ENCODE results near the gene ARHGAP23.

ARHGAP23 gene

DNA sequence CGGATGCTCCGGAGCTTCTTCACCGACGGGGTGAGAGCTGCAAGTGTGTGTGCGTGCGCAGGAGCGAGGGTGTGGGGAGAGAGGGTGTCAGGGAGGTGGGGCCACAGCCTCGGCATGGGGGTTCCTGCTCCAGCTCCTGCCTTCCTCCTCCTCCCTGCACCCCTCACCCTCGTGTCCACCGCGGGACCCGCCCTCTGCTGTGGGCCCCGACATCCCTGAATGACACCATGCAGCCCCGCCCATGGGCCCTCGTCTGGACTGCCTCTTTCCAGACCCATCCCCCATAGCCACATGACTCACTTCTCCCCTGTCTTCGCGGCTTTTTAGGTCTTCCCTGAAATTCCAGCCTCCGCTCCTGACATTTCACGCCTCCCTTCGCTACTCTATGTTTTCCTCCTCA, 41.6 kb downstream of the ARHGAP23 start:
- TF ChIP-seq FOXP2 (optimal IDR thresholded peaks at IDR 0.05; ENCODE audit: borderline replicate concordance, extremely low read depth, extremely low read length, insufficient read depth), result no peak
- no peak for TF ChIP-seq TAF1 (IDR thresholded peaks at IDR 0.05; ENCODE audit: borderline replicate concordance, insufficient read depth, low read length)
- TF ChIP-seq SIN3A (IDR thresholded peaks at IDR 0.05; ENCODE audit: borderline replicate concordance, insufficient read depth, low read length), result no peak
- TF ChIP-seq, protein P1, sequence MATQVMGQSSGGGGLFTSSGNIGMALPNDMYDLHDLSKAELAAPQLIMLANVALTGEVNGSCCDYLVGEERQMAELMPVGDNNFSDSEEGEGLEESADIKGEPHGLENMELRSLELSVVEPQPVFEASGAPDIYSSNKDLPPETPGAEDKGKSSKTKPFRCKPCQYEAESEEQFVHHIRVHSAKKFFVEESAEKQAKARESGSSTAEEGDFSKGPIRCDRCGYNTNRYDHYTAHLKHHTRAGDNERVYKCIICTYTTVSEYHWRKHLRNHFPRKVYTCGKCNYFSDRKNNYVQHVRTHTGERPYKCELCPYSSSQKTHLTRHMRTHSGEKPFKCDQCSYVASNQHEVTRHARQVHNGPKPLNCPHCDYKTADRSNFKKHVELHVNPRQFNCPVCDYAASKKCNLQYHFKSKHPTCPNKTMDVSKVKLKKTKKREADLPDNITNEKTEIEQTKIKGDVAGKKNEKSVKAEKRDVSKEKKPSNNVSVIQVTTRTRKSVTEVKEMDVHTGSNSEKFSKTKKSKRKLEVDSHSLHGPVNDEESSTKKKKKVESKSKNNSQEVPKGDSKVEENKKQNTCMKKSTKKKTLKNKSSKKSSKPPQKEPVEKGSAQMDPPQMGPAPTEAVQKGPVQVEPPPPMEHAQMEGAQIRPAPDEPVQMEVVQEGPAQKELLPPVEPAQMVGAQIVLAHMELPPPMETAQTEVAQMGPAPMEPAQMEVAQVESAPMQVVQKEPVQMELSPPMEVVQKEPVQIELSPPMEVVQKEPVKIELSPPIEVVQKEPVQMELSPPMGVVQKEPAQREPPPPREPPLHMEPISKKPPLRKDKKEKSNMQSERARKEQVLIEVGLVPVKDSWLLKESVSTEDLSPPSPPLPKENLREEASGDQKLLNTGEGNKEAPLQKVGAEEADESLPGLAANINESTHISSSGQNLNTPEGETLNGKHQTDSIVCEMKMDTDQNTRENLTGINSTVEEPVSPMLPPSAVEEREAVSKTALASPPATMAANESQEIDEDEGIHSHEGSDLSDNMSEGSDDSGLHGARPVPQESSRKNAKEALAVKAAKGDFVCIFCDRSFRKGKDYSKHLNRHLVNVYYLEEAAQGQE (IDR thresholded peaks at IDR 0.05; ENCODE audit: insufficient read depth in 1 of 2, low read depth in 2 of 2, low read length in 2 of 2), result no peak
- TF ChIP-seq POLR2AphosphoS5 (IDR thresholded peaks at IDR 0.05; ENCODE audit: low read depth, low read length), result no peak

- TF ChIP-seq TAF1 (IDR thresholded peaks at IDR 0.05; ENCODE audit: borderline replicate concordance, insufficient read depth, low read length) (no peak), POLR2AphosphoS5 (IDR thresholded peaks at IDR 0.05; ENCODE audit: low read depth, low read length) (no peak), FOXP2 (optimal IDR thresholded peaks at IDR 0.05; ENCODE audit: borderline replicate concordance, extremely low read depth, extremely low read length, insufficient read depth) (no peak), SIN3A (IDR thresholded peaks at IDR 0.05; ENCODE audit: borderline replicate concordance, insufficient read depth, low read length) (no peak)
- TF ChIP-seq, protein P1 (IDR thresholded peaks at IDR 0.05; ENCODE audit: insufficient read depth in 1 of 2, low read depth in 2 of 2, low read length in 2 of 2), result no peak
Observed at GRCh38 chr17:38476549-38476948, 48.3 kb downstream of the ARHGAP23 start.

DNA sequence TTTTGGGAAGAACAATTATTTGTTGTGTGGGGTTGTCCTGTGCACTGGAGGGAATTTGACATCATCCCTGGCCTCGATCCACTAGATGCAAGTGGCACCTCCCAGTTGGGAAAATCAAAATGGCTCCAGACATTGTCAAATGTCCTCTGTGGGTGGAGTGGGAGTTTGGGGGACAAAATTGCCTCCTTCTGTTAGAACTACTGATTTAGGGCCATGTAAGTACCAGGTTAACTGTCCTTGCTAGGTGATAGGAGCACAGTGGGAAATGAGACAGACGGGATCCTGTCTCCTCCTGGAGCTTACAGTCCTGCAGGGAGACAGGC, 56.8 kb downstream of the ARHGAP23 start:
- TF ChIP-seq, protein P1 (IDR thresholded peaks at IDR 0.05; ENCODE audit: insufficient read depth in 1 of 2, low read depth in 2 of 2, low read length in 2 of 2), result no peak

DNA sequence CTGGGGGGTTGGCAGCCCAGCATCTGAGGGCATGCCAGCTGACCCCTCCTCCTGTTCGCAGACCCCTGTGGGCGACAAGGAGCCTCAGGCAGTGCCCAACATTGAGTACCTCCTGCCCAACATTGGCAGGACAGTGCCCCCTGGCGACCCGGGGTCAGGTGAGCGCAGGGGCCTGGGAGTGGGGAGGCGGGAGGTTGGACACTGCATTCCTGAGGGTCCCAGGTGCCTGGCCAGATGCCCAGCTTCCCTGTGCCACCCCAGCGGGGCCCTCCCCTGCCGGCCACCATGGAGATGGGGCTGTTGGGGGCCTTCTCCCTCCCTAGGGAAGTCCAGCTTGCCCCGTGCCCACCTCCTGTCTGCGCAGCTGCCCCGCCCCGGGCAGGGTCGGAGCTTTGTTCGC, 70.1 kb downstream of the ARHGAP23 start:
- TF ChIP-seq, protein P1 (IDR thresholded peaks at IDR 0.05; ENCODE audit: insufficient read depth in 1 of 2, low read depth in 2 of 2, low read length in 2 of 2), result no peak
- no peak for TF ChIP-seq SIN3A (IDR thresholded peaks at IDR 0.05; ENCODE audit: borderline replicate concordance, insufficient read depth, low read length)
- TF ChIP-seq POLR2AphosphoS5 (IDR thresholded peaks at IDR 0.05; ENCODE audit: low read depth, low read length), result no peak
- no peak for TF ChIP-seq TAF1 (IDR thresholded peaks at IDR 0.05; ENCODE audit: borderline replicate concordance, insufficient read depth, low read length)
- no peak for TF ChIP-seq FOXP2 (optimal IDR thresholded peaks at IDR 0.05; ENCODE audit: borderline replicate concordance, extremely low read depth, extremely low read length, insufficient read depth)

GRCh38 chr17:38504216-38504615, 76.0 kb downstream of the ARHGAP23 start:
- TF ChIP-seq FOXP2 (optimal IDR thresholded peaks at IDR 0.05; ENCODE audit: borderline replicate concordance, extremely low read depth, extremely low read length, insufficient read depth) (no peak), POLR2AphosphoS5 (IDR thresholded peaks at IDR 0.05; ENCODE audit: low read depth, low read length) (no peak), SIN3A (IDR thresholded peaks at IDR 0.05; ENCODE audit: borderline replicate concordance, insufficient read depth, low read length) (no peak), TAF1 (IDR thresholded peaks at IDR 0.05; ENCODE audit: borderline replicate concordance, insufficient read depth, low read length) (no peak)
- TF ChIP-seq, protein P1 (IDR thresholded peaks at IDR 0.05; ENCODE audit: insufficient read depth in 1 of 2, low read depth in 2 of 2, low read length in 2 of 2), result no peak
